HG02798 (cell line): ENCODE measurements around the gene C16orf46.
"Not testable (repeated sequence)": the region's sequence is repeated elsewhere in the genome, so short reads cannot be mapped to it uniquely, and the experiment has no call there.

Source experiments
- ATAC-seq: cut with Tn5 transposase; IDR thresholded peaks from one replicate; pipeline ENCODE4 v1.9.1; 2021; ENCODE audit warnings: mild to moderate bottlenecking; ENCODE audit not compliant: unreplicated experiment, poor library complexity

The C16orf46 gene, protein sequence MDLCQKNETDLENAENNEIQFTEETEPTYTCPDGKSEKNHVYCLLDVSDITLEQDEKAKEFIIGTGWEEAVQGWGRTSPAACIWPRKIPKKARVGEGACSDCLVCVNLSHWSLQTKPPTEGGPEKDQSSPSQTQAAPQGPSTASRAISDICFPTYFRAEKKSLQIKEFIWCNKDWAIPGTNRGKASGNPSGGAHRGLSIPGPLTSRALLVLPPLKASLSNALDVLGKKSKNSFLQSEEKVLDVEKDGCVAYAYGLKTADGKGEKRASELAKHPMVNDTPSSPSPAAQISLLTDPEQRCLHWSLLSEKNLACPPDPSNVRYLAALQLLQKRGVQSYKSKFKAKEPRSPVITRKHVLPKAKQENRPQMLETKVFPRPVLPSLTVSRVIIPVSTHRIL

GRCh38 chr16:81077076-81077940 is at the start of gene C16orf46:
Gene C16orf46, minus strand, starts transcription at chr16:81077238. Its CDS starts 13,283 bp downstream, at chr16:81063955.
- ATAC-seq = peak; percentile 97

- ATAC-seq = no peak
Observed at GRCh38 chr16:81123092-81123852, 46.2 kb upstream of the C16orf46 start.

GRCh38 chr16:81121474-81121990 is 44.5 kb upstream of the C16orf46 start:
- ATAC-seq = no peak

- no peak for ATAC-seq
Observed at GRCh38 chr16:81117436-81117835, 40.4 kb upstream of the C16orf46 start.

- no peak for ATAC-seq
Observed at GRCh38 chr16:81116285-81116684, 39.2 kb upstream of the C16orf46 start.

DNA sequence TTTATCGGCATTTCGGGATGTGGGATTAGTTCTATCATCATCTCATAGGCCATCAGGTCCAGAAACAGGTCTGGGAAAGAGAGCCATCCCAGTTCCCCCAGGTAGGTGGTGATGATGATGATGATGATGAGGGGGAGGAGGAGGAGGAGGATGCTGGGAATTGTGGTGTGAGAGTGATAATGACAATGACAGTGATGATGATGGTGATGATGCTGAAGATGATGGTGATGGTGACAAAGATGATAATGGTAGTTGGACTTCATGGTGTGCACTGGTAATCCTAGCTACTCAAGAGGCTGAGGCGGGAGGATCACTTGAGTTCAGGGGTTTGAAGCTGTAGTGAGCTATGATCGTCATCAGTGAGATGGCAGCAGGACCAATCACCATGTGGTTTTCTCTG is 35.4 kb upstream of the C16orf46 start:
- ATAC-seq = no peak

DNA sequence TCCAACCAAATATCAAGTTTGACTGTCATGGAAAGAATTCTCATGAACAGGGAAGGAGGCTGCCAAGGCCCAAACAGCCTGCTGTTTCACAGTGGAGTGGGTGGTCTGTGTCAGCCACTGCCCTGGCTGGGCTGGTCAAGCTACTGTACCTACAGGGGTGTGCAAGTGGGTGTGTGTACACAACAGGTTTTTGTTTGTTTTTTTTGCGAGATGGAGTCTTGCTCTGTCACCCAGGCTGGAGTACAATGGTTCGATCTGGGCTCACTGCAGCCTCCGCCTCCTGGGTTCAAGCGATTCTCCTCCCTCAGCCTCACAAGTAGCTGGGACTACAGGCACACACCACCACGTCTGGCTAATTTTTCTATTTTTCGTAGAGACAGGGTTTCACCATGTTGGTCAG is 32.2 kb upstream of the C16orf46 start:
- ATAC-seq = not testable (repeated sequence)

GRCh38 chr16:81107511-81107910 is 30.5 kb upstream of the C16orf46 start:
- no peak for ATAC-seq

DNA sequence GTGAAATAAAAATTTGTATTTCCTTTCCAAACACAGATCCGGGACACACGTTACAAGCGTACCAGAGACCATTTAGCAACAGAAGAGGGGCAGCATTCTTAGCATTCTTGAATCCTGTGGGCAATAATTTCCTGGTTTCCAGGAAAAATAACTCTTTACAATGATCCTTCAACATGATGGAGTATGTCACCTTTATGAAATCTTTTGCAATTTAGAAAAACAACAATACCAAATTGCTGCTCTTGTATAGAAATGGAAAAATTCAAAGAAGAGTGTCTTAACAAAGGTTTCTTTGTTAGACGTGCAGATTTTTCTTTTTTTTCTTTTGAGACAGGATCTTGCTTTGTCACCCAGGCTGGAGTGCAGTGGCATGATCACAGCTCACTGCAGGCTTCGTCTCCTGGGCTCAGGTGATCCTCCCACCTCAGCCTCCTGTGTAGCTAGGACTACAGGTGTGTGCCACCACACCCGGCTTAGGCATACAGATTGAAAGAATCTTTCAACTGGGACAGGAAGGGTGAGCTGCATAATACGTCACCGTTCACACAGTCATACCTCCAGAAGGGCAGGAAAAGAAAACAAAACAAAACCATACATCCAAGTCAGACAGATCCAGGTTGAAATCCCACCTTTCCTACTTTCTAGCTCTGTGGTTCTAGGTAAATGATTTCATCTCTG is 29.9 kb upstream of the C16orf46 start:
- ATAC-seq = no peak

GRCh38 chr16:81105946-81106345 is 28.9 kb upstream of the C16orf46 start:
- no peak for ATAC-seq

DNA sequence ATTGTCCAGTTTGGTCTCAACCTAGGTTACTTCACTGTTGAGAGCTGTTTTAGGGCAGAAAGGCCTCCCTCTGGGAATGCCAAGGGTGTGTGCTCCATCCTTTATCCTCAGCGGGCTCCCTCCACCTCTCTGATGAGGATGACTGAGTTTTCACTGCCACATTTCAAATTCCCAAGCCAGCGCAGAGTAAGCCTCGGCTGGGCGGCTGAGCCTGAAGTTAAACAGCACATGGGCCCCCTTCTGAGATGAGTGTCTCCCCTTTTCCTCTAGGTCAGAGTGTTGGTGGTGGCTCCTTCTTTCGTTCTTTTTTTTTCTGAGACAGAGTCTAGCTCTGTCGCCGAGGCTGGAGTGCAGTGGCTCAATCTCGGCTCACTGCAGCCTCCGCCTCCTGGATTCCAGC is 24.7 kb upstream of the C16orf46 start:
- ATAC-seq = no peak

GRCh38 chr16:81099958-81100357 is 22.9 kb upstream of the C16orf46 start:
- no peak for ATAC-seq

GRCh38 chr16:81097230-81097629 is 20.2 kb upstream of the C16orf46 start:
- ATAC-seq = no peak

- ATAC-seq = no peak
Observed at GRCh38 chr16:81096715-81097208, 19.7 kb upstream of the C16orf46 start.

DNA sequence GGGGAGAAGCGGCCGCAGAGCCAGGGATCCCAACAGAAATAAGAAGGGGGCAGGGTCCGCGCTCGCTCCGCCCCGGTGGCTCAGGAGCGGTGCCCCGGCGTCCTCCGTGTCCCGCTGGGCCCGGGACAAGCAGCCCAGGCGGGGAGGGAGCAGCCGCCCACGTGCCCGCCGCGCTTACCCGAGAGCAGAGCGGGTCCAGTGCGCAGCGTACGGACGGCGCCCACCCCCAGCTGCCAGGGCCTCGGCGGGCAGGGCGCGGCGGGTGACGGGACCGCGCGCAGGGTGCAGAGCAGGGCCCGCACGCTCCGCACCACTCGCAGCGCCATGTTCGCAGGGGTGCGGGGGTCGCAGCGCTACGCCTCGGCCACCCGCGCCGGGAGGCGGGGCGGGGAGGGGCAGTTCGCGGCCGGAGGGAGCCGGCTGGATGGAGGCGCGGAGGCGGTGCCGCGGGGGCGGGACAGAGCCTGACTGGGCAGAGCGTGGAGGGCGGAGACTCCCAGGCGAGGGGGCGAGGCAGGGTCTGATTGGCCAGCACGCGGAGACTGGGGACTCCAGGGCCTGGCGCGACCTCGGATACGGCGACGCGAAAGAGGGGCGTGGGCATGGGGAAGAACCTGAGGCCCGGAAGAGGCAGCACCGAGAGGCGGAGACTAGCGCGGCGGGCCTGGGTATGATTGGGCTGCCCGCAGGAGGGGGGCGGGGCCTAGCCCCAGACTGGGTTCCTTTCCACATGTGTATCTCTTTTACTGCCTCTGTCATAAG is 19.1 kb upstream of the C16orf46 start, which contains the start of gene GCSH:
Gene GCSH (minus strand): TSS at position 443 of the 762 bp plus-strand sequence. CDS start 117 bp downstream, at position 326.
- peak; percentile 99 for ATAC-seq

DNA sequence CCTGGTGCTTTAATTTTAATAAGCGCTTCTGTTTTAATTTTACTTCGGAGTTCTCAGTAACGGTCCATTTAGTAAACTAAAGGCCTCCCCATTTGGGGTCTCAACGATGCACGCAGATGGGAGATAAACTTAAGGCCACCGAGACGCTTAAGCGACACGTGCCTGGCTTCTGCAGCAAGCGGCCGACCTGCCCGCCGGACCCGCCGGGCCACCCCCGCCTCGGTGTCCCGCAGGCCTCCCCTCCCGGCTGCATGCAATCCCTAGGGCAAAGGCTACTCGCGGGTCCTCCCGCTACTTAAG is 18.6 kb upstream of the C16orf46 start:
- no peak for ATAC-seq

DNA sequence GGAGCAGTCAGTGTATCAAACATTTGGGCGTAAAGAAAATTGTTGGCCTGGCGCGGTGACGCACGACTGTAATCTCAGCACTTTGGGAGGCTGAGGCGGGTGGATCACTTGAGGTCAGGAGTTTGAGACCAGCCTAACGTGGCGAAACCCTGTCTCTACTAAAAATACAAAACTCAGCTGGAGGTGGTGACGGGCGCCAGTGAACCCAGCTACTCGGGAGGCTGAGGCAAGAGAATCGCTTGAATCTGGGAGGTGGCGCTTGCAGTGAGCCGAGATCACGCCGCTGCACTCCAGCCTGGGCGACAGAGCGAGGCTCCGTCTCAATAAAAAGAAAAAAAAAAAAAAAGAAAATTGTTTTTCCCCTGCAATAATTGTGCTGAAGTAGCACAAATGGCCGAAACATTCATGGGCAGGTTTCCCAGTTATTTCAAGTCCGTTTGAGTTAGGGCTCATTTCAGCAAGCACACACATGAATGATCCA is 17.8 kb upstream of the C16orf46 start:
- ATAC-seq = no peak

DNA sequence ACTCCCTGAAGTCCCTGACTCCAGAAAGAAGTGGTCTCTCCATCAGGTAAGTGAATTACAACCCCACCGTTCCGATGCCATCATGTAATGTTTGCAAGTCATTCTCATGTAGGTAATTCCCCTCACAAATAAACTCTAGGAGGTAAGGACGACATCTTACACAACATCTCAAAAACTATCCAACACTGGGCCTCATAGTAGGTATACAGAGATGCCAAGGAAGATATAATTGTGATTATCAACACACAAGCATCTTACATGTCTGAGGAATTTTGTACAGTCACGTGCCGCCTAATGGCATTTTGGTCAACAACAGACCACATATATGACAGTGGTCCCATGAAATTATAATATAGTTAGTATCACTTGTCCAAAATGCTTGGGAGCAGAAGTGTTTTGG is 11.8 kb upstream of the C16orf46 start:
- no peak for ATAC-seq

DNA sequence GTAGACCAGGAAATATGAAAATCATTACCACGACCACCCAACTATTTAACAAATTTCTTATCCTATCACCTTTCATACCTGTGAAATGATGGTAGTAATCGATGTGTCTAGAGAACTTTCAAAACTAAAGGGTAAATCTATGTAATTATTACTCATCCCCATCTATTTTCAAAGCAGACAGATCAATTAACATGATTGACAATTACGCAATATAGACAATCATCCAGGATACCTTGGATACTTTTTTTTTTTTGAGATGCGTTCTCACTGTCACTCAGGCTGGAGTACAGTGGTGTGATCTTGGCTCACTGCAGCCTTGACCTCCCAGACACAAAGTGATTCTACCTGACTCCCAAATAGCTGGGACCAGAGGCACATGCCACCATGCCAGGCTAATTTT is 4.0 kb upstream of the C16orf46 start:
- ATAC-seq = no peak
